ENCODE results near the gene MRPS21. TPM values are rescaled to one million over a fixed set of nuclear protein-coding genes. Genes with fewer than 3 reads are reported as not detected.

MRPS21 gene
- total RNA-seq = 10 to 100 TPM; 80.3 to 83.8 TPM

DNA sequence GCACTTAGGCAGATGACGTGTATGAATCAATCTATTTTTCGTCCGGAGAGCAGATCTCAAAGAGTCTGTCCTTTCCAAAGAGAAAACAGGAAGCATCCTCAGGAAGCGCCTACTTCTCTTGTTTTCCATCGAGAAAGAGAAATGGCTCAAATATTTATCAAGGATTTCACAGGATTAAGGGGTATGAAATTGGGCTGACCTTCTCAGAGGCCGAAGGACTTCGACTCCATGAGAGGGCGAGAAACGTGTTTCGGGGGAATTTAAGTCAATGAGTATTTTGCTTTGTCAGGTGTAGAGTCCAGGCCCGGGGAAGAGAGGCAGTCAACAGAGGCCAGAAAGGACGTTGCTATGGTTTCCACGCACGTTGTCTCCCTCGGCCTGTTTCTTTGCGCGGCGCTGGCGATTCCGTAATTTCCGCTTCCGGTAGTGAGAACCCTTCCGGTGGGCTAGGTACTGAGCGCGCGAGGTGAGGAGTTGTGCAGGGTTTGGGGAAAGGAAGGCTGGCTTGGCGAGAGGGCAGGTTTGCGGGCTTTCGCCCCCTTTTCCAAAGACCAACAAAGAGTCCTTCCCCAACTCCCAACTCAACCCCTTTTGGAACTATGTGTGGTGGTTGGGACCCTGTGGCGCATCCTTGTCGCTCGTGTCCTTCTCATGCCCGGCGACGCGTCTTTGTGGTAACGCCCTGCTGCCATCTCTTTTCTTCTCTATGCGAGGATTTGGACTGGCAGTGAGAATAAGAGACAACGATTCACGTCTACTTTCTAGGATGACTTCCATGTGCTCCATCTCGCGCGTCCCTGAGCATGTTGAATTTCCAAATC, at the start of gene MRPS21:
TSS of gene MRPS21 (plus strand) at position 429 of the 821 bp plus-strand sequence. CDS start 506 bp downstream, outside the sequence.
- Mint-ChIP-seq H3K4me1 (ENCODE audit: low read depth) (peaks cover 40% of the 10 kb centered on the region), H3K36me3 (ENCODE audit: low read depth) (peaks cover 24% of the 10 kb centered on the region), H3K27ac (peak within 1 kb of the TSS; percentile 91), H3K27me3 (ENCODE audit: low read depth) (no peaks in the 10 kb centered on the region), H3K4me3 (peak within 1 kb of the TSS; percentile 90), H3K9me3 (no peaks in the 10 kb centered on the region)
- CTCF ChIA-PET = no interaction called here
- DNase-seq = peak; percentile 93
- intact Hi-C loops (cut with micrococcal nuclease) = loop anchor here (2.0 kb wide), 2 partner anchors 25 to 69 kb away; partner anchors contain the start of gene APH1A

DNA sequence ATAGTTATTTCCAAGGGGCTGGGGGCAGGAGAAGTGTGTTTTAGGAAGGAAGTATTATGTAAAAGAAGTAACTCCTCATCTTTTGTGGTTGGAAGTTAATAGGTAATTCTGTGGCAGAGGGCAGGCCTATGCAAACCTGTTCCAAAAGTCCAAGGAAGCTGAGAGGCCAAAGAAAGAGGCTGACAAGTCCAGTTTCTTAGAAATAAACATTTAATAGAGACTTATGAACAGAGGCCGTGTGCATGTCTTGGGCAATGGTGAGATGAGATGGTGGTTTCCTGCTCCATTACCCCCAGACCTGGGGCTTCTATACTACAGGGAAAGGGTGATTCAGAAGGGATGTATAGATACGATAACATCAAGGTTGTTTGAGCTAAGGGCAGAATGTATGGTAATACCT, 43.7 kb upstream of the MRPS21 start:
- no peaks in the 10 kb centered on the region for H3K36me3 Mint-ChIP-seq (ENCODE audit: low read depth)

DNA sequence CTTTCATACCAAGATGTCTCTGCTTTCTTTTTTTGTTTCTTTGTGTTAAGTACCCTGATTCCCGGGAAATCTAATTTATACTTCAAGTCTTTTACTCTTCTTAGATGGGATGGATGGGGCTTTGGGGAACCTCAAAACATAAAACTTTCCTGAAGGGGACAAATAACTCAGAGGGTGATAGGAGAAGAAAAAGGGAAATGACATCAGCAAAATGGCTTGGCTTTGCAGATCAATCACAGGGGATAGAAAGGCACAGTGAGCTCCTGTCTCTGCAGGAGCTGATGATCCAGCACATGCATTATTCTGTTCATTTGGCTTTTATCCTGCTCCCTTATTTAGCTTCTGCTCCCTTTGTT, 37.5 kb upstream of the MRPS21 start:
- no peak overlapping the region for H3K27ac Mint-ChIP-seq
- no peaks in the 10 kb centered on the region for H3K36me3 Mint-ChIP-seq (ENCODE audit: low read depth)
- H3K27me3 Mint-ChIP-seq (ENCODE audit: low read depth) = peaks cover 19% of the 10 kb centered on the region
- CTCF ChIA-PET = interaction anchor here (0.5 to 5.5 kb wide), 25 partner anchors 13 to 745 kb away, joined by 3 to 68 read pairs (median 4); partner anchors contain the start of genes APH1A, C1orf54, CIART and FALEC
- H3K4me1 Mint-ChIP-seq (ENCODE audit: low read depth) = peaks cover 22% of the 10 kb centered on the region
- peak overlapping the region; percentile 55 for H3K4me3 Mint-ChIP-seq
- no peaks in the 10 kb centered on the region for H3K9me3 Mint-ChIP-seq
- DNase-seq = no peak
- intact Hi-C loops (cut with micrococcal nuclease) = loop anchor here (1.0 kb wide), 2 partner anchors 25 to 259 kb away; partner anchors contain the start of gene FALEC

More for the DNA sequence above, 43.7 kb upstream of the MRPS21 start:
- Mint-ChIP-seq H3K4me3 (no peak overlapping the region), H3K27ac (no peak overlapping the region), H3K9me3 (no peaks in the 10 kb centered on the region), H3K27me3 (ENCODE audit: low read depth) (no peaks in the 10 kb centered on the region), H3K4me1 (ENCODE audit: low read depth) (no peaks in the 10 kb centered on the region)
- intact Hi-C loops (cut with micrococcal nuclease) = no loop called here
- DNase-seq = no peak
- CTCF ChIA-PET = no interaction called here

DNA sequence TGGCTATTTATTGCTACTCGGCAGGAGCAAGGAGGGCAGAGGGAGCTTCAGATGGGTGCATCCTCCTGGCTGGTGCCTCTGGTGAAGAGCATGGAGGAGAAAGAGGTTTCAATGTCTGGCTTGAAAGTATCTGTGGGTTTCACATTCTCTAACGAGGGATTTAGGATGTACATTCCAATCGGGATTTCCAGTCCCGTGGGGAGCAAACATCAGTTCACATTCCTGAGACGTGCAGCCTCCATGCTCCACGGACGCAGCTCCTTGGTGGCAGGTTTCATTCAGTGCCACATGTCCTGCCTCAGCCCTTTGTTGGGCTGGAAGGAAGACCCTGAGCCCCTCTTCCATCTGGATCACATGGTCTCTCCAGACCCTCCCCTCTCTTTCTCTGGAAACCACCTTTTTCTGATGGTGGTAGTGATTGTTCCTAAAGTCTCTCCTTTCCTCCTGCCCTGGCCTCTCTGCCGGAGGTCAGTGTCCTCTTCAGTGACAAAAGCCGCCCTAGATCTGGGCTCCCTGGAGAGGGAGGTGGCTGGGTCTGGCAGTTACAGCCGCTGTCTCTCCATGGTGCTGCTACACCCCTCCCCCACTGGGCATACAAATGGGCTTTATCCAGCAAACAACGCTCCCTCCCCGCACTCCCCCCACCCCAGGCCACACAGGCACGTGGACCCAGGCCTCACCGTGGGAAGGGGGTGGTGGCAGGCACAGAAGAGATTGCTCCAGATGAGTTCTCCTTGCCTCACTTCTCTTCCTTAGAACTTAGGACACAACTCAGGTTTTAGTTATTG, 36.9 kb upstream of the MRPS21 start:
- Mint-ChIP-seq H3K4me1 (ENCODE audit: low read depth) (peaks cover 22% of the 10 kb centered on the region), H3K4me3 (peak overlapping the region; percentile 55), H3K27ac (no peak overlapping the region), H3K27me3 (ENCODE audit: low read depth) (peaks cover 19% of the 10 kb centered on the region), H3K36me3 (ENCODE audit: low read depth) (no peaks in the 10 kb centered on the region), H3K9me3 (no peaks in the 10 kb centered on the region)
- CTCF ChIA-PET = interaction anchor here (0.5 to 5.5 kb wide), 24 partner anchors 13 to 745 kb away, joined by 3 to 68 read pairs (median 4); partner anchors contain the start of genes APH1A, C1orf54, CIART and FALEC
- DNase-seq = no peak
- intact Hi-C loops (cut with micrococcal nuclease) = loop anchor here (1.0 kb wide), 2 partner anchors 25 to 259 kb away; partner anchors contain the start of gene FALEC

DNA sequence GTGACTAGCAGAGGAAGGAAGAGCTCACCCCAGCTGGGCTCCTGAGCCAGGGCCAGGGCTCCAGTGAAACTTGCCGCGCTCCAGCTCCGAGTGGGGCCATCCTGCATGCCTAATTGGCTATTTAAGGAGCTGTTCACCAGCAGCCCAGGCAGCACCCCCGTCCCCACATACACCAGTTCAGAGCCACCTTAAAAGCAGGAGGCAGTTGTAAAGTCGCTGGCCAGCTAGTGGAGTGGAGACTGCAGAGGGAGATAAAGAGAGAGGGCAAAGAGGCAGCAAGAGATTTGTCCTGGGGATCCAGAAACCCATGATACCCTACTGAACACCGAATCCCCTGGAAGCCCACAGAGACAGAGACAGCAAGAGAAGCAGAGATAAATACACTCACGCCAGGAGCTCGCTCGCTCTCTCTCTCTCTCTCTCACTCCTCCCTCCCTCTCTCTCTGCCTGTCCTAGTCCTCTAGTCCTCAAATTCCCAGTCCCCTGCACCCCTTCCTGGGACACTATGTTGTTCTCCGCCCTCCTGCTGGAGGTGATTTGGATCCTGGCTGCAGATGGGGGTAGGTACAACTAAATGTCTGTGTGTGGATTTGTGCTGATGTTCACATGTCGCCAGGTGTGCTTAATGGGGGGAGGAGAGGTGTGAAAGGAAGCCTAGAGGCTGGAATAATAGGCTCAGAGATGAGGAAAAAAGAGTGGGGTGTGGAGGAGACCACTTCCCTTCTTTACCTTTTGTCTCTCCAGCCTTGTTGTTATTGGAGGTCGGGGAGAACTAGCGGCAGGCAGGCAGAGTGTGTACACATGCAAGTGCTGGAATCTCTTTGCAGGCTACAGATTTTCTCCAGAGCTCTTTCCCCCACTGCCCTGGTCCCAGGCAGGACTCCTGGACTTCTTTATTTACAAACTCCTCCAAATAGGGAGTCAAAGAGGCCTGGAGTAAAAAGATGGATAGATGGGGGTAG, 35.8 kb upstream of the MRPS21 start, which contains the start of gene CA14:
TSS of gene CA14 (plus strand) at position 151 of the 962 bp plus-strand sequence. CDS start at position 506, 355 bp downstream.
- Mint-ChIP-seq H3K27me3 (ENCODE audit: low read depth) (peaks cover 19% of the 10 kb centered on the region), H3K36me3 (ENCODE audit: low read depth) (no peaks in the 10 kb centered on the region), H3K4me3 (no peak within 1 kb of the TSS), H3K4me1 (ENCODE audit: low read depth) (peaks cover 22% of the 10 kb centered on the region), H3K9me3 (no peaks in the 10 kb centered on the region), H3K27ac (no peak within 1 kb of the TSS)
- CTCF ChIA-PET = interaction anchor here (0.7 to 5.5 kb wide), 3 partner anchors 22 to 89 kb away, joined by 3 to 68 read pairs (median 3); partner anchors contain the start of gene CIART
- DNase-seq = no peak
- intact Hi-C loops (cut with micrococcal nuclease) = no loop called here

DNA sequence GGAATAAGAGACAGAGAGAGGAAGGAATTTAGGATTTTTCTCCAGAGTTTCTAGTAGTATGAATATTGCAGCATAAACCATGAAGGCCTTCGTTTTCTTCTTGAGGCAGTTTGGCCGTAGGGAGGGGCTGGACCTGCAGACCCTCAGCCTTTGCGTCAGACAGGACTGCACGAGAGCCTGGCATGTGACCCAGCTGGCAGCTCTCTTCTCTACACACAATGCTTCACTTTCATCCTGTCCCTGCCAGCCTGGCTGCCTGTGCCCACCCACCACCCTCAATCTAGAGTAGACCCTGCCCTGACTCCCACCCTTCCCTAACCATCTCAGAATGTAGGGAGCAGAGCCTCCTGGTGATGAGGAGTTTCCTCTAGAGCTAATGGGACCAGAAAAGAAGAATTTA, 34.4 kb upstream of the MRPS21 start:
- no peak overlapping the region for H3K27ac Mint-ChIP-seq
- H3K27me3 Mint-ChIP-seq (ENCODE audit: low read depth) = peaks cover 19% of the 10 kb centered on the region
- H3K4me1 Mint-ChIP-seq (ENCODE audit: low read depth) = peaks cover 22% of the 10 kb centered on the region
- intact Hi-C loops (cut with micrococcal nuclease) = no loop called here
- no peak for DNase-seq
- no peaks in the 10 kb centered on the region for H3K36me3 Mint-ChIP-seq (ENCODE audit: low read depth)
- CTCF ChIA-PET = interaction anchor here (0.8 to 5.5 kb wide), 2 partner anchors 21 to 88 kb away, joined by 3 to 68 read pairs; partner anchors contain the start of gene CIART
- no peak overlapping the region for H3K4me3 Mint-ChIP-seq
- H3K9me3 Mint-ChIP-seq = no peaks in the 10 kb centered on the region

DNA sequence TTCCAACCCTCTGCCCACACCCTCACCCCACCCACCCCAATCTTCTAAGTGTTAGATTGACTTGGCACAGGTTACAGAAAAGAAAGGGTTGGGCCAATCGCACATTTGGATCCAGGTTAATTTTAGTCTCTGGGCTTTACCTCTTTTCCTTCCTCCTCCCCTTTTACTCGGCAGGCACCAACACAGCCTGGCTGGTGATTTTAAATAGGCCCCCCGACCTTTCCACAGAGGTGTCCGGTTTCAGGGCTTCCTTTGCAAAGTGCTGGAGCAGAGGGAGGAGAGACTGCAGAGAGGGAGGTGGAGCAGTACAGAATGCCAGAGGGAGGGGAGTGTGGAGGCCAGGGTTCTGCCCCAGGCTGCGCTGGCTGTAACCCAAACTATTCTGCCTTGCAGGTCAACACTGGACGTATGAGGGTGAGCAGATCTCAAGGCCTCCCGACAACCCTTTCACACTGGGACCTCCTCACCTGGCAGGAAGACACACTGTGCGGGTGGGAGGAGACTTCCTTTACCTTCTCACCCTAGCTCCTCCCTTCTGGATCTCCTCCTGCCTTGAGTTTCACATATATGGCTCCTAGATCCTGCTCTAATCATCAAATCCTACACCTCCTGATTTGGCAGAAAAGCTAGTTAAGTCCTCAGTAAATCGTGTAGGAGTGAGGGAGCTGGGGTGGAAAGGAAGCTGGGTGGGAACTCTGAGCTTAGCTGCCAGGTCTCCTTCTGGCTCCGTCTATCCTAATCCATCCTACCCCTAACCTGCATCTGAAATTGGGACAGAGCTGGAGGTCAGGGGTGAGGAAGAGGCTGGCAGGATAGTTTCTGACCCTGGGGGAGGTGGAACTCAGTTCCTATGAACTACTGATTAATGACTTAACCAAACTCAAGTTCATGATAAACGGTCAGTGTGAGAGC, 33.6 kb upstream of the MRPS21 start:
- H3K36me3 Mint-ChIP-seq (ENCODE audit: low read depth) = no peaks in the 10 kb centered on the region
- peaks cover 22% of the 10 kb centered on the region for H3K4me1 Mint-ChIP-seq (ENCODE audit: low read depth)
- CTCF ChIA-PET = no interaction called here
- intact Hi-C loops (cut with micrococcal nuclease) = no loop called here
- peaks cover 19% of the 10 kb centered on the region for H3K27me3 Mint-ChIP-seq (ENCODE audit: low read depth)
- no peak for DNase-seq
- no peak overlapping the region for H3K4me3 Mint-ChIP-seq
- no peak overlapping the region for H3K27ac Mint-ChIP-seq
- no peaks in the 10 kb centered on the region for H3K9me3 Mint-ChIP-seq

DNA sequence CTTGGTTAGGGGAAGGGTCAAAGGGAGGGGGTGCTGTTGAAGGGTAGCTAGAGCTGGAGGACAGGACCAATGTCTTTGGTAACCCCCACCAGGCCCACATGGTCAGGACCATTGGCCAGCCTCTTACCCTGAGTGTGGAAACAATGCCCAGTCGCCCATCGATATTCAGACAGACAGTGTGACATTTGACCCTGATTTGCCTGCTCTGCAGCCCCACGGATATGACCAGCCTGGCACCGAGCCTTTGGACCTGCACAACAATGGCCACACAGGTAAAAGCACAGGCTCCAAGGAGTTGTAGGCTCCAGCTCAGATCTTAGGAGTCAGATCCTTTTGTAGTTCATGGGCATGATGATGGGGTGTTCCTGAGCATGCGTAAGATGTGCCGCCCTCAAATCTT, 32.3 kb upstream of the MRPS21 start:
- intact Hi-C loops (cut with micrococcal nuclease) = no loop called here
- no peak for DNase-seq
- CTCF ChIA-PET = interaction anchor here (1.1 kb wide), 1 partner anchor 13 kb away, joined by 5 read pairs; no protein-coding TSS in a partner anchor
- H3K27ac Mint-ChIP-seq = no peak overlapping the region
- peaks cover 9% of the 10 kb centered on the region for H3K4me1 Mint-ChIP-seq (ENCODE audit: low read depth)
- no peak overlapping the region for H3K4me3 Mint-ChIP-seq
- H3K27me3 Mint-ChIP-seq (ENCODE audit: low read depth) = peaks cover 14% of the 10 kb centered on the region
- H3K9me3 Mint-ChIP-seq = no peaks in the 10 kb centered on the region
- H3K36me3 Mint-ChIP-seq (ENCODE audit: low read depth) = peaks cover 7% of the 10 kb centered on the region

DNA sequence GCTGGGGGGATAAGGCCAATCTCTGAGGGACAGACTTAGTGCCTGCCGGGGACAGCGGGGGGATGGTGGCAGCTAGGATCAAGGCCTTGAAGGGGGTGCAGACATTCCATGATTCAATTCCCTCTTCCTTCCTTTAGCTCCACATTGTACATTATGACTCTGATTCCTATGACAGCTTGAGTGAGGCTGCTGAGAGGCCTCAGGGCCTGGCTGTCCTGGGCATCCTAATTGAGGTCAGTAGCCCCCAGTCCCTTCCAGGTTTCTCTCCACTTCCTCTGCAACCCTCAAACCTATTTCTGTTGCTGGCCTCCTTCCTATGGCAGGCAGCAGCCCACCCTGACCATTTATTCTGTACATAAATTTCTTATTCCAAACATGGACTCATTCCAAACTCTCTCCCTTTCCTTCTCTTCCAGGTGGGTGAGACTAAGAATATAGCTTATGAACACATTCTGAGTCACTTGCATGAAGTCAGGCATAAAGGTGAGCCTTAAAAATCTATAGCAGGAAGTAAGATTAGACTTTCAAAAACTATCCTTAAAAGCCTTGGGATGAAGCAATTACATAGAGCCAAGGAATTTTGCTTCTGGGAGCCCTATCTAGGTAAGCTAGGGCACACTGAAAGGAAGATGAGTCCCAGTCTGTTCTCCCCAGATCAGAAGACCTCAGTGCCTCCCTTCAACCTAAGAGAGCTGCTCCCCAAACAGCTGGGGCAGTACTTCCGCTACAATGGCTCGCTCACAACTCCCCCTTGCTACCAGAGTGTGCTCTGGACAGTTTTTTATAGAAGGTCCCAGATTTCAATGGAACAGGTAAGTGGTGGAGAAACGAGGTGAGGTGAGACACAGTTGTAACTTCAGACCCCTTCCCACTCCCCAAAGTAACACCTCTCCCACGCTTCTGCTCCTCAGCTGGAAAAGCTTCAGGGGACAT, 31.0 kb upstream of the MRPS21 start:
- Mint-ChIP-seq H3K9me3 (no peaks in the 10 kb centered on the region), H3K27me3 (ENCODE audit: low read depth) (peaks cover 1% of the 10 kb centered on the region), H3K4me3 (no peak overlapping the region), H3K27ac (no peak overlapping the region), H3K4me1 (ENCODE audit: low read depth) (peaks cover 11% of the 10 kb centered on the region), H3K36me3 (ENCODE audit: low read depth) (peaks cover 16% of the 10 kb centered on the region)
- no peak for DNase-seq
- CTCF ChIA-PET = interaction anchor here (1.2 to 1.4 kb wide), 2 partner anchors 8 to 15 kb away, joined by 3 read pairs; no protein-coding TSS in a partner anchor
- intact Hi-C loops (cut with micrococcal nuclease) = no loop called here

DNA sequence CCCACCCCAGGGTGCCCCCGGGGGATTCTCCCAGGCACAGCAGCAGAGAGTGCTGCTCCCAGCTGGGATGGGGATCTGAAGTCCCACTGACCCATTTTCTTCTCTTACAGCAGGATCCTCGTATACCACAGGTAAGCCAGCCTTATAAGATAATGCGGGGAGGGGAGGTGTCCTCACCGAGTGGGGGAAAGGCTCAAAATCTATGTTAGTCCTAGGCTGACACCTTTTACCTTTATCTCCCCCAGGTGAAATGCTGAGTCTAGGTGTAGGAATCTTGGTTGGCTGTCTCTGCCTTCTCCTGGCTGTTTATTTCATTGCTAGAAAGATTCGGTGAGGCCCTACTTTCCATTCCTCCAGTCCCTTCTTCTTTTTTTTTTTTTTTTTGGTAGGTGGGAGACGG, 30.1 kb upstream of the MRPS21 start:
- CTCF ChIA-PET = interaction anchor here (0.9 to 1.2 kb wide), 2 partner anchors 9 to 11 kb away, joined by 3 read pairs; no protein-coding TSS in a partner anchor
- Mint-ChIP-seq H3K9me3 (no peaks in the 10 kb centered on the region), H3K27ac (no peak overlapping the region), H3K4me1 (ENCODE audit: low read depth) (peaks cover 16% of the 10 kb centered on the region), H3K36me3 (ENCODE audit: low read depth) (peaks cover 20% of the 10 kb centered on the region), H3K27me3 (ENCODE audit: low read depth) (no peaks in the 10 kb centered on the region), H3K4me3 (no peak overlapping the region)
- intact Hi-C loops (cut with micrococcal nuclease) = no loop called here
- no peak for DNase-seq

Data from activated naive CD4-positive, alpha-beta T cell treated with anti-CD3 and anti-CD28 coated beads for 36 hours (primary cell).